DOHH2 (cell line): Measurements from ENCODE around the gene SPNS2.

Experiments
- H3F3A ChIP-seq: fragments of 200-600 bp; sonication (generic), shearing (Covaris generic); 2 replicates; pipeline ENCODE4 v1.6.0; 2016; ENCODE audit warnings: antibody characterized with exemption, mild to moderate bottlenecking; ENCODE audit not compliant: control insufficient read depth, insufficient read depth
- H3K27ac ChIP-seq: fragments of 200-600 bp; sonication (generic); 2 replicates; pipeline ENCODE4 v1.5.1; 2014; ENCODE audit warnings: low read depth, mild to moderate bottlenecking, low read length, moderate library complexity
- H3K27me3 ChIP-seq: fragments of 200-600 bp; sonication (generic); 2 replicates; pipeline ENCODE4 v1.6.1; 2014; ENCODE audit warnings: mild to moderate bottlenecking, low read length, mixed read lengths; ENCODE audit not compliant: control insufficient read depth
- H3K36me3 ChIP-seq: fragments of 200-600 bp; sonication (generic); 2 replicates; pipeline ENCODE4 v1.6.1; 2014; ENCODE audit warnings: mild to moderate bottlenecking, low read length, moderate library complexity, mixed read lengths; ENCODE audit not compliant: control insufficient read depth
- H3K4me1 ChIP-seq: fragments of 200-600 bp; sonication (generic); 2 replicates; pipeline ENCODE4 v1.6.1; 2014; ENCODE audit warnings: mild to moderate bottlenecking, low read length, mixed read lengths; ENCODE audit not compliant: control insufficient read depth
- H3K4me2 ChIP-seq: fragments of 200-600 bp; sonication (generic); 2 replicates; pipeline ENCODE4 v1.6.0; 2014; ENCODE audit warnings: mild to moderate bottlenecking, low read length, moderate library complexity
- H3K4me3 ChIP-seq: fragments of 200-600 bp; sonication (generic); 2 replicates; pipeline ENCODE4 v1.5.1; 2014; ENCODE audit warnings: mild to moderate bottlenecking, low read length, mixed read lengths
- H3K79me2 ChIP-seq: fragments of 200-600 bp; sonication (generic); 2 replicates; pipeline ENCODE4 v1.6.1; 2014; ENCODE audit warnings: mild to moderate bottlenecking, low read length, mixed read lengths; ENCODE audit not compliant: control insufficient read depth
- H3K9me2 ChIP-seq: fragments of 200-600 bp; sonication (generic); replicated peaks from 2 replicates; pipeline ENCODE4 v1.6.1; 2014; ENCODE audit warnings: mild to moderate bottlenecking, low read length, mixed read lengths; ENCODE audit not compliant: control insufficient read depth
- H3K9me3 ChIP-seq: fragments of 200-600 bp; sonication (generic); 2 replicates; pipeline ENCODE4 v1.6.1; 2014; ENCODE audit warnings: antibody characterized with exemption, low read length, mixed read lengths; ENCODE audit not compliant: control insufficient read depth, insufficient read depth
- H4K20me1 ChIP-seq: fragments of 200-600 bp; sonication (generic); 2 replicates; pipeline ENCODE4 v1.6.0; 2014; ENCODE audit warnings: low read depth, mild to moderate bottlenecking, antibody characterized with exemption, low read length, moderate library complexity; ENCODE audit not compliant: control insufficient read depth, insufficient read depth
- EZH2phosphoT487 ChIP-seq: fragments of 200-600 bp; sonication (generic); IDR thresholded peaks from 2 replicates; pipeline ENCODE4 v1.6.1; 2017; ENCODE audit warnings: borderline replicate concordance, mild to moderate bottlenecking, antibody characterized with exemption, low read length, moderate library complexity, mixed read lengths
- TF ChIP-seq, protein P1 (sequence below): fragments of 200-600 bp; sonication (generic); IDR thresholded peaks from one replicate; pipeline ENCODE4 v1.5.1; 2014; ENCODE audit warnings: antibody characterized with exemption, mild to moderate bottlenecking, low read depth, low read length; ENCODE audit not compliant: poor library complexity, severe bottlenecking

Gene SPNS2

GRCh38 chr17:4555873-4556759 is 57.4 kb downstream of the SPNS2 start:
- no peaks in the 10 kb centered on the region for H3K9me3 ChIP-seq
- no peaks in the 10 kb centered on the region for H4K20me1 ChIP-seq
- TF ChIP-seq, protein P1, sequence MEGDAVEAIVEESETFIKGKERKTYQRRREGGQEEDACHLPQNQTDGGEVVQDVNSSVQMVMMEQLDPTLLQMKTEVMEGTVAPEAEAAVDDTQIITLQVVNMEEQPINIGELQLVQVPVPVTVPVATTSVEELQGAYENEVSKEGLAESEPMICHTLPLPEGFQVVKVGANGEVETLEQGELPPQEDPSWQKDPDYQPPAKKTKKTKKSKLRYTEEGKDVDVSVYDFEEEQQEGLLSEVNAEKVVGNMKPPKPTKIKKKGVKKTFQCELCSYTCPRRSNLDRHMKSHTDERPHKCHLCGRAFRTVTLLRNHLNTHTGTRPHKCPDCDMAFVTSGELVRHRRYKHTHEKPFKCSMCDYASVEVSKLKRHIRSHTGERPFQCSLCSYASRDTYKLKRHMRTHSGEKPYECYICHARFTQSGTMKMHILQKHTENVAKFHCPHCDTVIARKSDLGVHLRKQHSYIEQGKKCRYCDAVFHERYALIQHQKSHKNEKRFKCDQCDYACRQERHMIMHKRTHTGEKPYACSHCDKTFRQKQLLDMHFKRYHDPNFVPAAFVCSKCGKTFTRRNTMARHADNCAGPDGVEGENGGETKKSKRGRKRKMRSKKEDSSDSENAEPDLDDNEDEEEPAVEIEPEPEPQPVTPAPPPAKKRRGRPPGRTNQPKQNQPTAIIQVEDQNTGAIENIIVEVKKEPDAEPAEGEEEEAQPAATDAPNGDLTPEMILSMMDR, result no peak
- no peak for TF ChIP-seq EZH2phosphoT487
- peaks cover 40% of the 10 kb centered on the region for H3K36me3 ChIP-seq
- H3K27me3 ChIP-seq, result no peaks in the 10 kb centered on the region; the same call in 1 of the 2 replicates
- H3K4me2 ChIP-seq, result peak overlapping the region; percentile 79
- H3F3A ChIP-seq, result no peaks in the 10 kb centered on the region
- H3K9me2 ChIP-seq, result no peaks in the 10 kb centered on the region
- H3K4me3 ChIP-seq, result peak overlapping the region; percentile 94
- peak overlapping the region; percentile 31 for H3K27ac ChIP-seq
- H3K4me1 ChIP-seq, result peaks cover 20% of the 10 kb centered on the region
- H3K79me2 ChIP-seq, result peaks cover 44% of the 10 kb centered on the region

DNA sequence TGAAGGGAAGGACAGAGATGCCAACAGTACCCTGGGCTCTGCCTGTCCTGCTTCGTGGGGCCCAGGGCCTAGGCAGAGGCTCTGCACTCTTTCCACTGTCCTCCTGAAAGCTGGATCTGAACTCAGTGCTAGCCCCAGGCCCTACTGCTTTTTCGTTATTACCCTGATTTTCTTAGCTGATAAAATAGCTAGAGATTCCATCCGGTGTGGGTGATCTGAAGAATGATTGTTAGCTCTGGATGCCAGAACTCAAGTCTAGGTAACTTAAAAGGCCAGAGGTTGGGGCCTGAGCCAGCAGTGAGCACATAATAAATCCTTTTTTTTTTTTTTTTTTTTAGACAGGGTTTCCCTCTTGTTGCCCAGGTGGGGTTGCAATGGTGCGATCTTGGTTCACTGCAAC is 58.3 kb downstream of the SPNS2 start:
- Histone ChIP-seq H3K79me2 (peaks cover 39% of the 10 kb centered on the region), H3K27me3 (no peaks in the 10 kb centered on the region; the same call in 1 of the 2 replicates), H3K27ac (no peak overlapping the region), H3K4me1 (peaks cover 22% of the 10 kb centered on the region), H3K4me2 (no peak overlapping the region), H3K36me3 (peaks cover 31% of the 10 kb centered on the region), H3K9me2 (no peaks in the 10 kb centered on the region), H3F3A (no peaks in the 10 kb centered on the region), H4K20me1 (no peaks in the 10 kb centered on the region), H3K9me3 (no peaks in the 10 kb centered on the region), H3K4me3 (no peak overlapping the region)
- TF ChIP-seq, protein P1, result no peak
- no peak for TF ChIP-seq EZH2phosphoT487

GRCh38 chr17:4557626-4558346 is 59.1 kb downstream of the SPNS2 start:
- Histone ChIP-seq H3K4me1 (peaks cover 26% of the 10 kb centered on the region), H3K27ac (no peak overlapping the region), H4K20me1 (no peaks in the 10 kb centered on the region), H3K36me3 (peaks cover 23% of the 10 kb centered on the region), H3K4me2 (no peak overlapping the region), H3K9me2 (no peaks in the 10 kb centered on the region), H3K79me2 (peaks cover 31% of the 10 kb centered on the region), H3F3A (no peaks in the 10 kb centered on the region), H3K9me3 (no peaks in the 10 kb centered on the region), H3K27me3 (peaks cover 5% of the 10 kb centered on the region; the same call in 1 of the 2 replicates), H3K4me3 (no peak overlapping the region)
- TF ChIP-seq EZH2phosphoT487, result no peak
- TF ChIP-seq, protein P1, result no peak
